HepG2 (cell line): ENCODE data around the gene VARS2. TPM values are rescaled to one million over a fixed set of nuclear protein-coding genes. Genes with fewer than 3 reads are reported as not detected.

Experiments used
- HMGA1 ChIP-seq: sonication (generic); formaldehyde crosslinking; conservative IDR thresholded peaks from 2 replicates; pipeline ENCODE4 v1.4.0; 2020; ENCODE audit warnings: missing genetic modification reagents
- HMGXB3 ChIP-seq: sonication (generic); formaldehyde crosslinking; IDR thresholded peaks from 2 replicates; pipeline ENCODE4 v1.4.0; 2020; ENCODE audit warnings: missing genetic modification reagents, borderline replicate concordance
- JUN ChIP-seq: sonication (generic); formaldehyde crosslinking; IDR thresholded peaks from 2 replicates; pipeline ENCODE4 v1.4.0; 2020; ENCODE audit warnings: mild to moderate bottlenecking, missing genetic modification reagents
- KMT2B ChIP-seq: IDR thresholded peaks from 2 replicates; pipeline ENCODE4 v1.6.1; 2016; ENCODE audit warnings: missing genetic modification reagents, missing compliant biosample characterization
- MXD1 ChIP-seq: sonication (generic); formaldehyde crosslinking; IDR thresholded peaks from 2 replicates; pipeline ENCODE4 v1.4.0; 2020; ENCODE audit warnings: mild to moderate bottlenecking, missing genetic modification reagents
- PHF8 ChIP-seq: sonication (generic); formaldehyde crosslinking; IDR thresholded peaks from 2 replicates; pipeline ENCODE4 v1.5.0; 2020; ENCODE audit warnings: missing genetic modification reagents
- RFX1 ChIP-seq: fragments of 450-650 bp; IDR thresholded peaks from 2 replicates; pipeline ENCODE4 v1.6.1; 2017
- ZHX2 ChIP-seq, 2 experiments: sonication (generic) in 1 of 2; formaldehyde crosslinking in 1 of 2; IDR thresholded peaks; 2 replicates each; pipeline versions ENCODE4 v1.6.1 to v1.9.0; 2014 to 2022; ENCODE audit warnings: antibody characterized with exemption in 1 of 2, borderline replicate concordance in 1 of 2, inconsistent platforms in 1 of 2, low read depth in 1 of 2, missing genetic modification reagents in 1 of 2
- ZNF224 ChIP-seq: sonication (generic); formaldehyde crosslinking; IDR thresholded peaks from 2 replicates; pipeline ENCODE4 v1.5.0; 2020; ENCODE audit warnings: mild to moderate bottlenecking, missing genetic modification reagents
- ZNF280D ChIP-seq: sonication (generic); formaldehyde crosslinking; IDR thresholded peaks from 2 replicates; pipeline ENCODE4 v1.5.1; 2020; ENCODE audit warnings: mild to moderate bottlenecking, missing genetic modification reagents
- ZNF329 ChIP-seq: sonication (generic); formaldehyde crosslinking; IDR thresholded peaks from 2 replicates; pipeline ENCODE4 v1.9.0; 2021; ENCODE audit warnings: low read depth, mild to moderate bottlenecking, missing genetic modification reagents
- ZNF335 ChIP-seq: sonication (generic); formaldehyde crosslinking; IDR thresholded peaks from 2 replicates; pipeline ENCODE4 v1.4.0; 2020; ENCODE audit warnings: missing genetic modification reagents
- ZNF607 ChIP-seq: sonication (generic); formaldehyde crosslinking; IDR thresholded peaks from 2 replicates; pipeline ENCODE4 v1.5.1; 2020; ENCODE audit warnings: missing genetic modification reagents, mild to moderate bottlenecking, borderline replicate concordance
- ZSCAN12 ChIP-seq: sonication (generic); formaldehyde crosslinking; IDR thresholded peaks from 2 replicates; pipeline ENCODE4 v1.9.0; 2021; ENCODE audit warnings: mild to moderate bottlenecking, missing genetic modification reagents
- polyA plus RNA-seq, 8 experiments: library from polyadenylated mRNA; depleted of rRNA in 3 of 8; stranded (reverse) in 7 of 8; unstranded in 1 of 8; fragments of >200 nt; fragmentation: Illumina TruSeq in 4 of 8; extraction: Trizol in 4 of 8; gene quantifications; 2 replicates each; pipeline versions ENCODE4 v1.2.1 to v1.2.3, GENCODE V29; 2011 to 2016; ENCODE audit warnings: low read depth in 4 of 8, missing spikeins in 1 of 8, mixed read lengths in 1 of 8; ENCODE audit not compliant: insufficient read depth in 1 of 8
- total RNA-seq, 5 experiments: library from RNA; depleted of rRNA; stranded (reverse); fragments of >200 nt; fragmentation: Illumina TruSeq; extraction: Trizol; gene quantifications; 2 replicates each; pipeline ENCODE4 v1.2.3, GENCODE V29; 2016; ENCODE audit warnings: low read depth in 1 of 5

Gene VARS2
- total and polyA plus RNA-seq, 2 of the 13 experiments (the other 11 are each of a cell fraction or from before 2014, with no cell fraction given), result 61.8 to 71.8 TPM

GRCh38 chr6:30884521-30885480 lies 29.2 kb upstream of the VARS2 start (continued):
- TF ChIP-seq ZHX2 (IDR thresholded peaks at IDR 0.05; ENCODE audit: low read depth) (no peak), ZHX2 (CRISPR knock-in tag; IDR thresholded peaks at IDR 0.05; ENCODE audit: borderline replicate concordance) (no peak), PHF8 (CRISPR knock-in tag) (no peak), ZNF224 (CRISPR knock-in tag) (no peak), ZNF335 (no peak), HMGXB3 (CRISPR knock-in tag) (no peak), MXD1 (CRISPR knock-in tag) (peak; percentile 9; the same call in 1 of the 2 replicates), ZNF329 (no peak), HMGA1 (CRISPR knock-in tag) (no peak), ZNF280D (CRISPR knock-in tag) (no peak), ZNF607 (CRISPR knock-in tag) (peak; percentile 43; the same call in 1 of the 2 replicates), KMT2B (CRISPR knock-in tag) (no peak), RFX1 (no peak), JUN (CRISPR knock-in tag) (no peak; the same call in 1 of the 2 replicates), ZSCAN12 (no peak)
